T-helper 22 cell (primary cell): ENCODE measurements around the gene IL17RC.
"Not testable (repeated sequence)": the region's sequence is repeated elsewhere in the genome, so short reads cannot be mapped to it uniquely, and the experiment has no call there.

Experiments
- DNase-seq: peaks from one replicate; pipeline ENCODE4 v3.0.0-alpha.2; 2020; ENCODE audit warnings: low read depth

Gene IL17RC

GRCh38 chr3:9916734-9917680 lies at the start of gene IL17RC:
IL17RC (plus strand) TSS chr3:9917098; CDS start chr3:9917316, 218 bp downstream.
- no peak for DNase-seq

- DNase-seq = no peak
Observed at GRCh38 chr3:9867106-9867505, 49.8 kb upstream of the IL17RC start.

- no peak for DNase-seq
Observed at GRCh38 chr3:9869955-9870354, 46.9 kb upstream of the IL17RC start.

- no peak for DNase-seq
Observed at GRCh38 chr3:9870978-9871377, 45.9 kb upstream of the IL17RC start.

GRCh38 chr3:9872067-9872466 lies 44.8 kb upstream of the IL17RC start:
- DNase-seq = not testable (repeated sequence)

GRCh38 chr3:9875448-9875847 lies 41.5 kb upstream of the IL17RC start:
- DNase-seq = no peak

- DNase-seq = not testable (repeated sequence)
Observed at GRCh38 chr3:9876255-9876654, 40.6 kb upstream of the IL17RC start.

- no peak for DNase-seq
Observed at GRCh38 chr3:9876991-9877390, 39.9 kb upstream of the IL17RC start.

- DNase-seq = no peak
Observed at GRCh38 chr3:9878700-9879099, 38.2 kb upstream of the IL17RC start.

GRCh38 chr3:9879830-9880549 lies 36.9 kb upstream of the IL17RC start, which contains the start of gene CIDEC:
CIDEC (minus strand) TSS chr3:9880253; CDS start chr3:9878486, 1,767 bp downstream.
- DNase-seq = no peak

- DNase-seq = no peak
Observed at GRCh38 chr3:9881441-9881840, 35.5 kb upstream of the IL17RC start.

- DNase-seq = no peak
Observed at GRCh38 chr3:9883706-9884554, 33.0 kb upstream of the IL17RC start.

- no peak for DNase-seq
Observed at GRCh38 chr3:9884555-9885165, 32.2 kb upstream of the IL17RC start.

GRCh38 chr3:9886328-9886727 lies 30.6 kb upstream of the IL17RC start:
- DNase-seq = no peak

- DNase-seq = no peak
Observed at GRCh38 chr3:9887480-9887879, 29.4 kb upstream of the IL17RC start.

GRCh38 chr3:9888540-9888939 lies 28.4 kb upstream of the IL17RC start:
- no peak for DNase-seq

GRCh38 chr3:9889405-9889804 lies 27.5 kb upstream of the IL17RC start:
- DNase-seq = no peak

- DNase-seq = peak; percentile 82
Observed at GRCh38 chr3:9890249-9891071, 26.4 kb upstream of the IL17RC start, which contains the start of gene JAGN1. JAGN1 (plus strand) TSS chr3:9890610; CDS start chr3:9890723, 113 bp downstream.

GRCh38 chr3:9891072-9891622 lies 25.8 kb upstream of the IL17RC start:
- no peak for DNase-seq

GRCh38 chr3:9893739-9894138 lies 23.2 kb upstream of the IL17RC start:
- DNase-seq = no peak
